RPMI7951 (cell line): ENCODE measurements around the gene TNNC1. TPM values are rescaled to one million over a fixed set of nuclear protein-coding genes. Genes with fewer than 3 reads are reported as not detected.
A peak's percentile ranks its signal among the peaks of the same experiment; 100 is the strongest.

Source experiments
- DNase-seq: peaks from one replicate; pipeline ENCODE4 v3.0.0-alpha.2; 2012; ENCODE audit warnings: low read depth
- total RNA-seq: library from RNA; depleted of rRNA; stranded (reverse); fragments of >200 nt; shearing (Covaris generic); gene quantifications from 2 replicates; pipeline ENCODE4 v1.2.3, GENCODE V29; 2014

The TNNC1 gene
- total RNA-seq, 1 experiment from 2014 or later: not detected

- no peak for DNase-seq
Measured at GRCh38 chr3:52432225-52432624, 21.6 kb downstream of the TNNC1 start.

GRCh38 chr3:52431459-52432223 is 22.2 kb downstream of the TNNC1 start:
- no peak for DNase-seq

- DNase-seq: no peak
Measured at GRCh38 chr3:52430416-52430810, 23.4 kb downstream of the TNNC1 start.

GRCh38 chr3:52429779-52430415 is 23.9 kb downstream of the TNNC1 start:
- peak; percentile 39 for DNase-seq

- DNase-seq: no peak
Measured at GRCh38 chr3:52429031-52429430, 24.8 kb downstream of the TNNC1 start.

- peak; percentile 71 for DNase-seq
Measured at GRCh38 chr3:52428151-52429005, 25.5 kb downstream of the TNNC1 start.

- no peak for DNase-seq
Measured at GRCh38 chr3:52423173-52423572, 30.7 kb downstream of the TNNC1 start.

GRCh38 chr3:52422669-52423068 is 31.2 kb downstream of the TNNC1 start:
- DNase-seq: no peak

GRCh38 chr3:52420388-52420787 is 33.5 kb downstream of the TNNC1 start:
- no peak for DNase-seq

- DNase-seq: no peak
Measured at GRCh38 chr3:52415800-52416199, 38.0 kb downstream of the TNNC1 start.

- DNase-seq: no peak
Measured at GRCh38 chr3:52408466-52408865, 45.4 kb downstream of the TNNC1 start.

- DNase-seq: no peak
Measured at GRCh38 chr3:52407779-52408178, 46.1 kb downstream of the TNNC1 start.

- DNase-seq: no peak
Measured at GRCh38 chr3:52406791-52407510, 46.9 kb downstream of the TNNC1 start.

GRCh38 chr3:52406231-52406661 is 47.6 kb downstream of the TNNC1 start:
- no peak for DNase-seq

GRCh38 chr3:52405601-52406110 is 48.2 kb downstream of the TNNC1 start:
- DNase-seq: no peak

- no peak for DNase-seq
Measured at GRCh38 chr3:52405066-52405465, 48.8 kb downstream of the TNNC1 start.

- DNase-seq: no peak
Measured at GRCh38 chr3:52404391-52404790, 49.5 kb downstream of the TNNC1 start.

- no peak for DNase-seq
Measured at GRCh38 chr3:52403955-52404354, 49.9 kb downstream of the TNNC1 start.

GRCh38 chr3:52403271-52403841 is 50.5 kb downstream of the TNNC1 start:
- DNase-seq: no peak

- DNase-seq: no peak
Measured at GRCh38 chr3:52402706-52403270, 51.1 kb downstream of the TNNC1 start.

- DNase-seq: no peak
Measured at GRCh38 chr3:52402101-52402521, 51.7 kb downstream of the TNNC1 start.
